ENCODE data around the gene OR2L8. TPM values are rescaled to one million over a fixed set of nuclear protein-coding genes. Genes with fewer than 3 reads are reported as not detected.

OR2L8 gene
- total and polyA plus RNA-seq, 12 donors, result not detected

DNA sequence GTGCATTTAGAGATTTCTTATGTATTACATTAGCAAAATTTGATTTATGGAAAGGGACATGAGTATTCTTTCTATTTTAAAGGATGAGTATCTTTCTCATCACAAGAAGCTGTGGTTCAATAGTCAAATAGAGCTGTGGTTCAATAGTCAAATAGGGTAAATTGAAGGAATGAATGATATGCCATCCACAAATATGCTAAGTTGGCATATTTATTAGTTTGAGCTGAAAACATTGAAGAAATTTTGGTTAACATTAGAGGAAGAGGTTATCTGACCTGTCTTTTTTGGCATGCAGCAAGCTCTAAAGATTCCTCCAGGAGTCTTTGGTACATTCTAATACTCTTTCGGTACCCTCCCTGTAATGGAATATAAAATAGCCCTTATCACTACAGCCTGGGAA, 4.8 kb downstream of the OR2L8 start:
- H3K36me3 ChIP-seq, result no peaks in the 10 kb centered on the region
- no peak for DNase-seq
- H3K4me1 ChIP-seq, result no peaks in the 10 kb centered on the region
- no peaks in the 10 kb centered on the region for H3K27me3 ChIP-seq
- no peak for ATAC-seq
- no peak overlapping the region for H3K4me3 ChIP-seq
- H3K9me3 ChIP-seq, result peaks cover 0 to 8% (median 0%) of the 10 kb centered on the region in 11 donors
- WGBS, 2 donors, result 96 to 98% methylated on average over 1 of the region's 1 CpG
- intact Hi-C loops (cut with DNase I), result no loop called here
- no peak overlapping the region for H3K27ac ChIP-seq
- TF ChIP-seq, protein P1, sequence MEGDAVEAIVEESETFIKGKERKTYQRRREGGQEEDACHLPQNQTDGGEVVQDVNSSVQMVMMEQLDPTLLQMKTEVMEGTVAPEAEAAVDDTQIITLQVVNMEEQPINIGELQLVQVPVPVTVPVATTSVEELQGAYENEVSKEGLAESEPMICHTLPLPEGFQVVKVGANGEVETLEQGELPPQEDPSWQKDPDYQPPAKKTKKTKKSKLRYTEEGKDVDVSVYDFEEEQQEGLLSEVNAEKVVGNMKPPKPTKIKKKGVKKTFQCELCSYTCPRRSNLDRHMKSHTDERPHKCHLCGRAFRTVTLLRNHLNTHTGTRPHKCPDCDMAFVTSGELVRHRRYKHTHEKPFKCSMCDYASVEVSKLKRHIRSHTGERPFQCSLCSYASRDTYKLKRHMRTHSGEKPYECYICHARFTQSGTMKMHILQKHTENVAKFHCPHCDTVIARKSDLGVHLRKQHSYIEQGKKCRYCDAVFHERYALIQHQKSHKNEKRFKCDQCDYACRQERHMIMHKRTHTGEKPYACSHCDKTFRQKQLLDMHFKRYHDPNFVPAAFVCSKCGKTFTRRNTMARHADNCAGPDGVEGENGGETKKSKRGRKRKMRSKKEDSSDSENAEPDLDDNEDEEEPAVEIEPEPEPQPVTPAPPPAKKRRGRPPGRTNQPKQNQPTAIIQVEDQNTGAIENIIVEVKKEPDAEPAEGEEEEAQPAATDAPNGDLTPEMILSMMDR (IDR thresholded peaks at IDR 0.05), result no peak

DNA sequence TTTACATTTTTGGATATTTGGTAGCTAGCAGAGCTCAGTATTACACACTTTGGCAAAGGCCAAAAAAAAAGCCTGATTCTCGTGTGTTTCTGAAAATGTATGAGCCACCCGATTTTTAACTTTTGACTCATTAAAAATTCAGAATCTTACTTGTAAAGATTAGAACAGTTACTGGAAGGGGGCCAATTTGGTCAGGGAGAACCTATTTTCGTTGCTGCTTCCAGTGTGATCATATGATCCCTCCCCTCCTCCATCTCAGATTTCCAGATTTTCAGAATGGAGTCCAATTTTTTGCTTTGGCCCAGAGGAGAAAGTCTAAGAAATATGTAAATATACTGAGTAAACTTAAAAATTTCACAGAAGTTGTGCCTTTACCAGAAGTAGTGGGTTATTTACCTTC, 13.1 kb downstream of the OR2L8 start:
- H3K27ac ChIP-seq, result no peak overlapping the region
- no peaks in the 10 kb centered on the region for H3K4me1 ChIP-seq
- H3K27me3 ChIP-seq, result no peaks in the 10 kb centered on the region
- 30 to 32% methylated on average over 3 of the region's 3 CpGs for WGBS, 2 donors
- no peak for ATAC-seq
- TF ChIP-seq, protein P1 (IDR thresholded peaks at IDR 0.05), result no peak
- intact Hi-C loops (cut with DNase I), result no loop called here
- no peaks in the 10 kb centered on the region for H3K36me3 ChIP-seq
- H3K4me3 ChIP-seq, result no peak overlapping the region
- no peak for DNase-seq
- H3K9me3 ChIP-seq, result peaks cover 0 to 3% (median 0%) of the 10 kb centered on the region in 11 donors

DNA sequence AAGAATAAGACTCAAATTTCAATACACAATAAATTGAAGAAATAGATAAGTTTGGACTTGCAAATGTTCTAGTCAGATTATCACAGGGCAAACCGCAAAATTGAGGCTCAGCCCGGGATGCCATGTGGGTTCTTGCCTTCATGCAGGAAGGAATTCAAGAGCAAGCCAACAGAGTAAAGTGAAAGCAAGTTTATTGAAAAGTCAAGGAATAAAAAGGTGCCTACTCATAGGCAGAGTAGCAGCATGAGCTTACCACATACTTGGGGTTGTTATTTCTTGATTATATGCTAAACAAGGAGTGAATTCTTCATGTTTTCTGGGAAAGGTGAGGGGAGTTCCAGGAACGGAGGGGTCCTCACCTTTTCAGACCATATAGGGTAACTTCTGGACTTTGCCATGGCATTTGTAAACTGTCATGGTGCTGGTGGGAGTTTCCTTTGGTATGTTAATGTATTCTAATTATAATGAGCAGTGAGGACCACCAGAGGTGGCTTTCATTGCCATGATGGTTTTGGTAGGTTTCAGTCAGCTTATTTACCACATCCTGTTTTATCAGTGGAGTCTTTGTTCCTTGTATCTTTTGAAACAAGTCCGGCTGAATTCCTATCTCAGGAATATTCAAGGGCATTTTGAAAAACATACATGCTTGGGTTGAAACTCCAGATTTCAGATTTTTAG, 14.4 kb downstream of the OR2L8 start:
- H3K27me3 ChIP-seq, result no peaks in the 10 kb centered on the region
- DNase-seq (no peak), ATAC-seq (no peak)
- TF ChIP-seq, protein P1 (IDR thresholded peaks at IDR 0.05), result no peak
- no peaks in the 10 kb centered on the region for H3K4me1 ChIP-seq
- WGBS, 2 donors, result 62 to 73% methylated on average over 4 of the region's 4 CpGs
- no peaks in the 10 kb centered on the region for H3K36me3 ChIP-seq
- peaks cover 0 to under 1% (median 0%) of the 10 kb centered on the region in 11 donors for H3K9me3 ChIP-seq
- intact Hi-C loops (cut with DNase I), result no loop called here
- H3K27ac ChIP-seq, result no peak overlapping the region
- H3K4me3 ChIP-seq, result no peak overlapping the region

DNA sequence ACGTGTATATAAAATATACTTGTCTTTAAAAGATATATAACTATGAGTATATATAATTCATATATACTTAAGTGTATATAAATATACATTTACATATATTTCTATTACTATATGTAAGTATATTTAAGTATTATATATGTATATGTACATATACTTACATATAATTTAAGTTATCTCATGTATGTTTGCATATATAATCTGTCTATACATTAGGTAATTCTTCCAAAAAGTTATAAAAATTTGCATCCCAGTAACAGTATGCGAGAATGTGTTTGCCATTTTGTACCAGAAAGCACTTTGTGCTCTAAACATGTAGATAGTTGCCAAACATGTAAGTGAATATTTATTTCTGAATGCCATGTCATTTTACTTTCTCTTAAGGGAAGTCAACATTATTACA, 16.3 kb downstream of the OR2L8 start, which contains the start of gene OR2AK2:
TSS of gene OR2AK2 (plus strand) at position 301 of the 400 bp plus-strand sequence. CDS start 144 bp downstream, outside the sequence.
- Histone ChIP-seq H3K4me1 (no peaks in the 10 kb centered on the region), H3K4me3 (no peak within 1 kb of the TSS), H3K27me3 (no peaks in the 10 kb centered on the region), H3K9me3 (peaks cover 0 to 4% (median 0%) of the 10 kb centered on the region in 11 donors), H3K36me3 (no peaks in the 10 kb centered on the region), H3K27ac (no peak within 1 kb of the TSS)
- 79 to 80% methylated on average over 2 of the region's 2 CpGs for WGBS, 2 donors
- DNase-seq (no peak), ATAC-seq (no peak)
- TF ChIP-seq, protein P1 (IDR thresholded peaks at IDR 0.05), result no peak
- intact Hi-C loops (cut with DNase I), result no loop called here

All from heart right ventricle (tissue), 16 donors.